ENCODE data around the gene NCMAP. TPM values are rescaled to one million over a fixed set of nuclear protein-coding genes. Genes with fewer than 3 reads are reported as not detected.
A peak's percentile ranks its signal among the peaks of the same experiment; 100 is the strongest.

NCMAP gene
- total RNA-seq, 1 experiment from 2014 or later, result 0.33 TPM

DNA sequence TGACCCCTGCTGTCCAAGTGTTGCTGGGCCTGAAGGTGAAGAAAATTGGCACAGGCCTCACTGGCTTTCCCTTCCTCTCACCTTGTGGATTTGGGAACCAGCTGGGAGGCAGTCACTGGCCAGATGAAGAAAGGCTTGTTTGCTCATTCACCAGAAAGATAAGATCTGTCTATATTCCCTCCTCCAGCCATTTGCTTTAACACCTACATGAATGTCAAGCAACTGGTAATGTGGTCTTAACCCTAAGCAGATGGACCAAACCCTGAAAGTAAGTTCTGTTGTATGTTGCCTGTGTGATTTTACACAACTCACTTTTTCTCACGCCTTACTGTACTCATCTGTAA, 76.9 kb downstream of the NCMAP start:
- no peak for ATAC-seq
- CTCF ChIA-PET, result no interaction called here
- no peak for DNase-seq (ENCODE audit: low read depth, low spot score)
- TF ChIP-seq, protein P1, sequence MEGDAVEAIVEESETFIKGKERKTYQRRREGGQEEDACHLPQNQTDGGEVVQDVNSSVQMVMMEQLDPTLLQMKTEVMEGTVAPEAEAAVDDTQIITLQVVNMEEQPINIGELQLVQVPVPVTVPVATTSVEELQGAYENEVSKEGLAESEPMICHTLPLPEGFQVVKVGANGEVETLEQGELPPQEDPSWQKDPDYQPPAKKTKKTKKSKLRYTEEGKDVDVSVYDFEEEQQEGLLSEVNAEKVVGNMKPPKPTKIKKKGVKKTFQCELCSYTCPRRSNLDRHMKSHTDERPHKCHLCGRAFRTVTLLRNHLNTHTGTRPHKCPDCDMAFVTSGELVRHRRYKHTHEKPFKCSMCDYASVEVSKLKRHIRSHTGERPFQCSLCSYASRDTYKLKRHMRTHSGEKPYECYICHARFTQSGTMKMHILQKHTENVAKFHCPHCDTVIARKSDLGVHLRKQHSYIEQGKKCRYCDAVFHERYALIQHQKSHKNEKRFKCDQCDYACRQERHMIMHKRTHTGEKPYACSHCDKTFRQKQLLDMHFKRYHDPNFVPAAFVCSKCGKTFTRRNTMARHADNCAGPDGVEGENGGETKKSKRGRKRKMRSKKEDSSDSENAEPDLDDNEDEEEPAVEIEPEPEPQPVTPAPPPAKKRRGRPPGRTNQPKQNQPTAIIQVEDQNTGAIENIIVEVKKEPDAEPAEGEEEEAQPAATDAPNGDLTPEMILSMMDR (IDR thresholded peaks at IDR 0.05), result no peak
- TF ChIP-seq, protein P2, sequence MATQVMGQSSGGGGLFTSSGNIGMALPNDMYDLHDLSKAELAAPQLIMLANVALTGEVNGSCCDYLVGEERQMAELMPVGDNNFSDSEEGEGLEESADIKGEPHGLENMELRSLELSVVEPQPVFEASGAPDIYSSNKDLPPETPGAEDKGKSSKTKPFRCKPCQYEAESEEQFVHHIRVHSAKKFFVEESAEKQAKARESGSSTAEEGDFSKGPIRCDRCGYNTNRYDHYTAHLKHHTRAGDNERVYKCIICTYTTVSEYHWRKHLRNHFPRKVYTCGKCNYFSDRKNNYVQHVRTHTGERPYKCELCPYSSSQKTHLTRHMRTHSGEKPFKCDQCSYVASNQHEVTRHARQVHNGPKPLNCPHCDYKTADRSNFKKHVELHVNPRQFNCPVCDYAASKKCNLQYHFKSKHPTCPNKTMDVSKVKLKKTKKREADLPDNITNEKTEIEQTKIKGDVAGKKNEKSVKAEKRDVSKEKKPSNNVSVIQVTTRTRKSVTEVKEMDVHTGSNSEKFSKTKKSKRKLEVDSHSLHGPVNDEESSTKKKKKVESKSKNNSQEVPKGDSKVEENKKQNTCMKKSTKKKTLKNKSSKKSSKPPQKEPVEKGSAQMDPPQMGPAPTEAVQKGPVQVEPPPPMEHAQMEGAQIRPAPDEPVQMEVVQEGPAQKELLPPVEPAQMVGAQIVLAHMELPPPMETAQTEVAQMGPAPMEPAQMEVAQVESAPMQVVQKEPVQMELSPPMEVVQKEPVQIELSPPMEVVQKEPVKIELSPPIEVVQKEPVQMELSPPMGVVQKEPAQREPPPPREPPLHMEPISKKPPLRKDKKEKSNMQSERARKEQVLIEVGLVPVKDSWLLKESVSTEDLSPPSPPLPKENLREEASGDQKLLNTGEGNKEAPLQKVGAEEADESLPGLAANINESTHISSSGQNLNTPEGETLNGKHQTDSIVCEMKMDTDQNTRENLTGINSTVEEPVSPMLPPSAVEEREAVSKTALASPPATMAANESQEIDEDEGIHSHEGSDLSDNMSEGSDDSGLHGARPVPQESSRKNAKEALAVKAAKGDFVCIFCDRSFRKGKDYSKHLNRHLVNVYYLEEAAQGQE (IDR thresholded peaks at IDR 0.05; ENCODE audit: insufficient read depth in 1 of 2, low read depth in 2 of 2, low read length in 1 of 2), result no peak
- TF ChIP-seq POLR2AphosphoS5 (IDR thresholded peaks at IDR 0.05; ENCODE audit: low read depth, low read length), result no peak
- no peak for TF ChIP-seq TCF7L2 (IDR thresholded peaks at IDR 0.05; ENCODE audit: low read depth, low read length)
- no peak for TF ChIP-seq SIN3A (IDR thresholded peaks at IDR 0.05; ENCODE audit: borderline replicate concordance, insufficient read depth, low read depth, low read length)
- Histone ChIP-seq H3K27me3 (ENCODE audit: control insufficient read depth, insufficient read depth, low read length) (no peaks in the 10 kb centered on the region), H3K4me1 (ENCODE audit: control insufficient read depth, insufficient read depth, low read length) (no peaks in the 10 kb centered on the region), H3K27ac (ENCODE audit: low read length) (no peak overlapping the region), H3K9me3 (ENCODE audit: control insufficient read depth, insufficient read depth, low read depth, low read length) (no peaks in the 10 kb centered on the region), H3K4me3 (ENCODE audit: low read depth in 2 of 2, low read length in 2 of 2) (no peak overlapping the region), H3K36me3 (ENCODE audit: control insufficient read depth, insufficient read depth, low read length) (no peaks in the 10 kb centered on the region)
- intact Hi-C loops (cut with micrococcal nuclease; ENCODE audit: unreplicated experiment) (loop anchor here (10.0 kb wide), 1 partner anchor 218 kb away; the partner anchor contains the start of genes NIPAL3 and STPG1), in situ Hi-C loops (cut with HindIII; ENCODE audit: low pct_unique_long_range_greater_than_20kb, low sequenced_read_pairs) (loop anchor here (10.0 kb wide), 1 partner anchor 238 kb away; no protein-coding TSS in a partner anchor)
- POLR2A ChIA-PET, result interaction anchor here (1.0 kb wide), 1 partner anchor 20 kb away, joined by 4 read pairs; no protein-coding TSS in a partner anchor
- BruUV-seq (replicated peaks), result no TSS peak

DNA sequence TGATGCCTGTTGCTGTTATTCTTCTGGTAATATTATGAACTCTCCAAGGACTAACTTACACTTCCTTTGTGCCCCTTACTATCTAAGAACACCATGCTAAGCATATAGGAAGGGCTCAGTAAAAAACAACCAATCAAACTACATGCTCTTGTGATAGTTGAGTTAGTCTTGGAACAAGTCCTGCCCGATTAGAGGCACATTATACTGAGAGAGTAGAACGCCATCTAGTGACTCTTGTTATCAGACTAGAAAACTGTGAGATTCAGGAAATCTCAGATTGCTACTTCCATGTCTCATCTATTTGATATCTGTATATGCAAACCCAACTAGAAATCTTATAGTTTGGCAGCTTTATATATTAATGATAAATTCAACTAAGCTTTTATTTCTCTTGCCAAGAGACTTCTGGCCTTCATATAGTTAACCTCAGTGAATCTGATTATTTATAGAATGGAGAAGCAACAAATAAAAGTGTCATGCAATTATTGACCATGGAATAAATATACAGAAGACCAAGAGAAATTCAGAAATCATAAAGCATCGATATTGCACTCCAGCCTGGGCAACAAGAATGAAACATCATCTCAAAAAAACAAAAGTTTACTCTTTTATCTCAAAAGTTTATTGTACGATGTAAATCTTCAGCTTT, 79.4 kb downstream of the NCMAP start:
- no peak for TF ChIP-seq SIN3A (IDR thresholded peaks at IDR 0.05; ENCODE audit: borderline replicate concordance, insufficient read depth, low read depth, low read length)
- TF ChIP-seq, protein P1 (IDR thresholded peaks at IDR 0.05), result peak; percentile 73; the same call in 1 of the 2 replicates
- POLR2A ChIA-PET, result no interaction called here
- Histone ChIP-seq H3K9me3 (ENCODE audit: control insufficient read depth, insufficient read depth, low read depth, low read length) (no peaks in the 10 kb centered on the region), H3K4me3 (ENCODE audit: low read depth in 2 of 2, low read length in 2 of 2) (no peak overlapping the region), H3K27ac (ENCODE audit: low read length) (no peak overlapping the region), H3K36me3 (ENCODE audit: control insufficient read depth, insufficient read depth, low read length) (no peaks in the 10 kb centered on the region), H3K27me3 (ENCODE audit: control insufficient read depth, insufficient read depth, low read length) (no peaks in the 10 kb centered on the region), H3K4me1 (ENCODE audit: control insufficient read depth, insufficient read depth, low read length) (no peaks in the 10 kb centered on the region)
- peak; percentile 90 for ATAC-seq
- in situ Hi-C loops (cut with HindIII; ENCODE audit: low pct_unique_long_range_greater_than_20kb, low sequenced_read_pairs) (loop anchor here (10.0 kb wide), 1 partner anchor 241 kb away; no protein-coding TSS in a partner anchor), intact Hi-C loops (cut with micrococcal nuclease; ENCODE audit: unreplicated experiment) (loop anchor here (5.0 to 10.0 kb wide), 3 partner anchors 38 to 221 kb away; partner anchors contain the start of genes NIPAL3 and STPG1)
- BruUV-seq (replicated peaks), result no TSS peak
- CTCF ChIA-PET, result no interaction called here
- DNase-seq (ENCODE audit: low read depth, low spot score), result peak; percentile 58

Measured in Panc1 (cell line).